GM10266 (cell line): ENCODE measurements around the gene XYLT1.

Experiments used
- DNase-seq: peaks from one replicate; pipeline ENCODE4 v3.0.0; 2012; ENCODE audit errors: extremely low spot score
- CTCF ChIP-seq: IDR thresholded peaks from 2 replicates; pipeline ENCODE4 v1.5.1; 2012; ENCODE audit warnings: mild to moderate bottlenecking, low read depth; ENCODE audit not compliant: control insufficient read depth, insufficient read depth; ENCODE audit errors: missing control alignments

Gene XYLT1

DNA sequence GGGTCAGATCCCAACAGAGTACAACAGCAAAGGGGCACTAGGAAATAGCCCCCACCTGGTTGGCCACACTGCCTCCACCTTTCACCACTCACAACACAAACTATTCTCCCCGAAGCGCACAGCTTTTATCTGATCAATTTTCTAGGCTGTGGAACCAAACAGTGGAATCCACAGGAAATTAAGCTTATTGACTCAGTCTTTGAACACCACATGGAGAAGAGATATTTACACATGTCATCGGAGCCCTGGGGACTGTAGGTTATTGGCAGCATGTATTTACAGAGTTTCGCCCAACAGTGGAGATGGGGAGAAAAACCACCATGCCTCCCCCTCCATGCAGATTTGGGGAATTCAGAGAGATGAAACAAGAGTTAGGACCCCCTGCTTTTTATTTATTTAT lies 154.8 kb downstream of the XYLT1 start:
- no peak for DNase-seq
- TF ChIP-seq CTCF, result no peak

GRCh38 chr16:17313793-17314547 lies 156.8 kb downstream of the XYLT1 start:
- no peak for TF ChIP-seq CTCF
- DNase-seq, result no peak

DNA sequence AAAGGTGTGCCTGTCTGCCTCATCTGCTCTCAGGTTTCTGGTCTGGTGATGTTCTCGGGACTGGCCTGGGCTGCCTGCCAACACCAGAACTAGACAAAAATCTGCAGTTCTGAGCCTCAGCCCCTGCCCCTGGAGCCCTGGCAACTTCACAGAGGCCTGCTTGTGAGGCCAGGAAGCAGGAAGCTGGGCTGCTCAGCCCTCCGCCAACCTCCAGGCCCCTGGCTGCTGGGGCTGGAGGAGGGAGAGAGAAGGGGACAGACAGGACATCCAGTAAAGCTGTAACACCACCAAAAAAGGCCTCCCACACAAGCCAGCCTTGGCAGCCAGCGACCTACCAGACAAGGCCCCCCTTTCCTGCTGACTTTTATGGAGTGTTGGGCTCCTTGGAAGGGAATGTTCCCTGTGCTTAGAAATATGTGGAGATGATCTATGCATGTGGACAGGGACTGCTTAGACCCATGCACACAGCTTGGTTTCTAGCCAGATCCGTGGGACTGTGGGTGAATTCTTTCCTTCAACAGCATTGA lies 157.6 kb downstream of the XYLT1 start:
- no peak for DNase-seq

DNA sequence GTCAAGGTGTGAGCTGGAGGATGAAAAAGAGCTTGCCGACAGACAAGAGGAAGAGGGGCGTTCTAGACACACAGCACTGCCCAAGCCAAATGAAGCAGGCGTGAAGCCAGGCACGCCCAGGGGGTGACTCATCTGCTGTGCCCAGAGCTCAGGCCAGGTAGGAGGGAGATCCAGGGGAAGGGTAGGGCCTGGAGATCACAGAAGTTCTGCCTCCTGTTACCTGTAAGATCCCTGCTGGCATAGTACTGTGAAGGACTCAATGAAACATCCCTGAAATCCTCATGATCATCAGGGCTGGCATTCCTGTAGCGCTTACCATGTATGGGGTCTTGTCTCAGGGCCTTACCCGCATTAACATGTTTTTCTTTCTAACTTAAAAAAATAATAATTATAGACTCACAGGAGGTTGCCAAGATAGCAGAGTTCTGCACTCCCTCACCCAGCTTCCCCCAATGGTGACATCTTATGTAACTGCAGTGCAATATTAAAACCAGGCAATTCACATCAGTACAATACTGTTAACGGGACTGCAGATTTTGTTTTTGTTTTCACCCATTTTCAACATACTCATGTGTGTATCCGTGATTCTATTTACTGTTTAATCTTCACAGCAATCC lies 158.6 kb downstream of the XYLT1 start:
- DNase-seq, result no peak
- TF ChIP-seq CTCF, result no peak

More for the DNA sequence above, 157.6 kb downstream of the XYLT1 start:
- no peak for TF ChIP-seq CTCF

DNA sequence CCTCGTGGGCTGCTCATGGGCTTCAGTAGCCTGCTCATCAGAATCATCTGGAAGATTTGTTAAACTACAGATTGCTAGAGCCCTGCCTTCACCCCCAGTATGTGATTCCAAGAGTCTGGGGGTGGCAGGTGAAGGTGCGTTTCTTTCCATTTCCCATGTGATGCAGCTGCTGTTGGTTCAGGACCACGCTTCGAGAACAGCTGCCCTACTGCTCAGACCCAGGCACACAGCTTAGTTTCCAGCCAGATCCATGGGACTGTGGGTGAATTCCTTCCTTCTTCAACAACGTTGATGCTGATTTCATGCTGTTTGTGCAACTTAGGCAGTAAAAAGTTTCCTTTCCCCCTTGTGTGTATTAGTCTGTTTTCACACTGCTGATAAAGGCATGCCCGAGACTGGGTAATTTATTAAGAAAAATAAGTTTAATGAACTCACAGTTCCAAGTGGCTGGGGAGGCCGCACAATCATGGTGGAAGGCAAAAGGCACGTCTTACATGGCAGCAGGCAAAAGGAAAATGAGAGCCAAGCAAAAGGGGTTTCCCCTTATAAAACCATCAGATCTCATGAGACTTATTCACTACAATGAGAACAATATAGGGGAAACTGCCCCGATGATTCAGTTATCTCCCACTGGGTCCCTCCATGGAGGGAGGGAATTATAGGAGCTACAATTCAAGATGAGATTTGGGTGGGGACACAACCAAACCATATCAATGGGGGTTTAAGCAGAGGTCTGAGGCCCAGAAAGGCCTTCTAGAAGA lies 159.2 kb downstream of the XYLT1 start:
- no peak for TF ChIP-seq CTCF

DNA sequence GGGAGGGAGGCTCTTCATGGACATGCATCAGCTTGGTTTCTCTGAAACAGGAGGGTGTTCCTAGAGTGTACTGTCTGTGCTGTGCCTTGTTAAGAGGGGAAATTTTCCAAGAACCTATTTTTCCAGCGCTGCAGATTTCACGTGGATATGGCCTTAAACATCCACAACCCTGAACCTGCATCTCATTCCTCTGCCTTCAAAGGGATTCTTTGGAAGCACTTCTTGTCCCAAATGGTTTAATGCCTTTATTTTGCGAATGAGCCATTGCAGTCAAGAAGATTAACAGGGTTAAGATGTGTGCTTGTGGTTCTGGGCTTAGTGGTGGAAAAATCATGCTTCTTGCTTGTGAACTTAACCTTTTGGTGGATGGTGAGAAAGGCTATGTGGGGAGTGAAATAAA lies 161.2 kb downstream of the XYLT1 start:
- no peak for TF ChIP-seq CTCF
- DNase-seq, result no peak

More for the DNA sequence above, 159.2 kb downstream of the XYLT1 start:
- no peak for DNase-seq
